Panc1 (cell line): ENCODE measurements around the gene EYA2.

Experiments used
- POLR2AphosphoS5 ChIP-seq: IDR thresholded peaks from 2 replicates; pipeline ENCODE4 v1.6.1; 2012; ENCODE audit warnings: mild to moderate bottlenecking, low read depth, low read length, moderate library complexity
- TF ChIP-seq, protein P1 (sequence below): fragments of 450-650 bp; IDR thresholded peaks from 2 replicates; pipeline ENCODE4 v1.5.1; 2017; ENCODE audit warnings: mild to moderate bottlenecking
- TF ChIP-seq, protein P2 (sequence below), 2 experiments: IDR thresholded peaks; 2 replicates each; pipeline ENCODE4 v1.6.1; 2011 to 2012; ENCODE audit warnings: low read depth in 2 of 2, control low read depth in 1 of 2, low read length in 1 of 2, mild to moderate bottlenecking in 1 of 2, moderate library complexity in 1 of 2; ENCODE audit not compliant: insufficient read depth in 1 of 2

GRCh38 chr20:46895906-46896242 lies 1.2 kb downstream of the EYA2 start:
- TF ChIP-seq, protein P1, sequence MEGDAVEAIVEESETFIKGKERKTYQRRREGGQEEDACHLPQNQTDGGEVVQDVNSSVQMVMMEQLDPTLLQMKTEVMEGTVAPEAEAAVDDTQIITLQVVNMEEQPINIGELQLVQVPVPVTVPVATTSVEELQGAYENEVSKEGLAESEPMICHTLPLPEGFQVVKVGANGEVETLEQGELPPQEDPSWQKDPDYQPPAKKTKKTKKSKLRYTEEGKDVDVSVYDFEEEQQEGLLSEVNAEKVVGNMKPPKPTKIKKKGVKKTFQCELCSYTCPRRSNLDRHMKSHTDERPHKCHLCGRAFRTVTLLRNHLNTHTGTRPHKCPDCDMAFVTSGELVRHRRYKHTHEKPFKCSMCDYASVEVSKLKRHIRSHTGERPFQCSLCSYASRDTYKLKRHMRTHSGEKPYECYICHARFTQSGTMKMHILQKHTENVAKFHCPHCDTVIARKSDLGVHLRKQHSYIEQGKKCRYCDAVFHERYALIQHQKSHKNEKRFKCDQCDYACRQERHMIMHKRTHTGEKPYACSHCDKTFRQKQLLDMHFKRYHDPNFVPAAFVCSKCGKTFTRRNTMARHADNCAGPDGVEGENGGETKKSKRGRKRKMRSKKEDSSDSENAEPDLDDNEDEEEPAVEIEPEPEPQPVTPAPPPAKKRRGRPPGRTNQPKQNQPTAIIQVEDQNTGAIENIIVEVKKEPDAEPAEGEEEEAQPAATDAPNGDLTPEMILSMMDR, result no peak
- TF ChIP-seq POLR2AphosphoS5, result no peak
- TF ChIP-seq, protein P2, sequence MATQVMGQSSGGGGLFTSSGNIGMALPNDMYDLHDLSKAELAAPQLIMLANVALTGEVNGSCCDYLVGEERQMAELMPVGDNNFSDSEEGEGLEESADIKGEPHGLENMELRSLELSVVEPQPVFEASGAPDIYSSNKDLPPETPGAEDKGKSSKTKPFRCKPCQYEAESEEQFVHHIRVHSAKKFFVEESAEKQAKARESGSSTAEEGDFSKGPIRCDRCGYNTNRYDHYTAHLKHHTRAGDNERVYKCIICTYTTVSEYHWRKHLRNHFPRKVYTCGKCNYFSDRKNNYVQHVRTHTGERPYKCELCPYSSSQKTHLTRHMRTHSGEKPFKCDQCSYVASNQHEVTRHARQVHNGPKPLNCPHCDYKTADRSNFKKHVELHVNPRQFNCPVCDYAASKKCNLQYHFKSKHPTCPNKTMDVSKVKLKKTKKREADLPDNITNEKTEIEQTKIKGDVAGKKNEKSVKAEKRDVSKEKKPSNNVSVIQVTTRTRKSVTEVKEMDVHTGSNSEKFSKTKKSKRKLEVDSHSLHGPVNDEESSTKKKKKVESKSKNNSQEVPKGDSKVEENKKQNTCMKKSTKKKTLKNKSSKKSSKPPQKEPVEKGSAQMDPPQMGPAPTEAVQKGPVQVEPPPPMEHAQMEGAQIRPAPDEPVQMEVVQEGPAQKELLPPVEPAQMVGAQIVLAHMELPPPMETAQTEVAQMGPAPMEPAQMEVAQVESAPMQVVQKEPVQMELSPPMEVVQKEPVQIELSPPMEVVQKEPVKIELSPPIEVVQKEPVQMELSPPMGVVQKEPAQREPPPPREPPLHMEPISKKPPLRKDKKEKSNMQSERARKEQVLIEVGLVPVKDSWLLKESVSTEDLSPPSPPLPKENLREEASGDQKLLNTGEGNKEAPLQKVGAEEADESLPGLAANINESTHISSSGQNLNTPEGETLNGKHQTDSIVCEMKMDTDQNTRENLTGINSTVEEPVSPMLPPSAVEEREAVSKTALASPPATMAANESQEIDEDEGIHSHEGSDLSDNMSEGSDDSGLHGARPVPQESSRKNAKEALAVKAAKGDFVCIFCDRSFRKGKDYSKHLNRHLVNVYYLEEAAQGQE (IDR thresholded peaks at IDR 0.05; ENCODE audit: insufficient read depth in 1 of 2, low read depth in 2 of 2, low read length in 1 of 2), result no peak
